K562 (cell line): ENCODE measurements around the gene ALCAM.

Experiments used
- EZH2 ChIP-seq: IDR thresholded peaks from 2 replicates; pipeline ENCODE4 v1.6.1; 2012; ENCODE audit warnings: low read depth, mild to moderate bottlenecking, inconsistent platforms, low read length, borderline replicate concordance
- HDAC6 ChIP-seq: IDR thresholded peaks from 2 replicates; pipeline ENCODE4 v1.6.1; 2012; ENCODE audit warnings: low read depth, mild to moderate bottlenecking, control low read depth, inconsistent platforms, low read length, moderate library complexity
- MXI1 ChIP-seq: IDR thresholded peaks from 2 replicates; pipeline ENCODE4 v1.6.1; 2011; ENCODE audit warnings: low read depth, mild to moderate bottlenecking, improper control_type of control experiment, low read length
- RNF2 ChIP-seq: sonication (generic); IDR thresholded peaks from 2 replicates; pipeline ENCODE4 v1.6.1; 2016
- ZSCAN29 ChIP-seq: fragments of 450-650 bp; IDR thresholded peaks from 2 replicates; pipeline ENCODE4 v1.6.1; 2017
- TF ChIP-seq, protein P1 (sequence below): sonication (generic); formaldehyde crosslinking; IDR thresholded peaks from 2 replicates; pipeline ENCODE4 v1.8.1; 2022; ENCODE audit warnings: missing genetic modification reagents
- TF ChIP-seq, protein P2 (sequence below): sonication (generic); formaldehyde crosslinking; IDR thresholded peaks from 2 replicates; pipeline ENCODE4 v1.5.0; 2020; ENCODE audit warnings: missing genetic modification reagents
- TF ChIP-seq, protein P3 (sequence below), 3 experiments: IDR thresholded peaks in 2 of 3; conservative IDR thresholded peaks in 1 of 3; 2 replicates each; pipeline ENCODE4 v1.5.1; 2011 to 2012; ENCODE audit warnings: low read length in 3 of 3, mild to moderate bottlenecking in 3 of 3, control low read depth in 2 of 3, improper control_type of control experiment in 1 of 3, inconsistent platforms in 1 of 3, low read depth in 1 of 3, mixed read lengths in 1 of 3, moderate library complexity in 1 of 3; ENCODE audit not compliant: insufficient read depth in 2 of 3
- TF ChIP-seq, protein P4 (sequence below): sonication (generic); formaldehyde crosslinking; IDR thresholded peaks from 2 replicates; pipeline ENCODE4 v1.8.0; 2023; ENCODE audit warnings: mild to moderate bottlenecking, missing genetic modification reagents
- TF ChIP-seq, protein P5 (sequence below): fragments of 450-650 bp; IDR thresholded peaks from 2 replicates; pipeline ENCODE4 v1.7.1; 2018; ENCODE audit warnings: mild to moderate bottlenecking, low read depth; ENCODE audit not compliant: partially characterized antibody
- TF ChIP-seq, protein P6 (sequence below), 3 experiments: fragments of 200-800 bp in 1 of 3; fragments of 250-450 bp in 1 of 3; fragments of 450-650 bp in 1 of 3; sonication (Bioruptor Pico) in 1 of 3; sonication (Bioruptor generic) in 1 of 3; formaldehyde crosslinking in 1 of 3; IDR thresholded peaks; 2 replicates each; pipeline versions ENCODE4 v1.6.1 to v1.8.0; 2016 to 2022; ENCODE audit warnings: mild to moderate bottlenecking in 2 of 3, missing genetic modification characterization in 2 of 3, missing compliant biosample characterization in 1 of 3, moderate library complexity in 1 of 3

DNA sequence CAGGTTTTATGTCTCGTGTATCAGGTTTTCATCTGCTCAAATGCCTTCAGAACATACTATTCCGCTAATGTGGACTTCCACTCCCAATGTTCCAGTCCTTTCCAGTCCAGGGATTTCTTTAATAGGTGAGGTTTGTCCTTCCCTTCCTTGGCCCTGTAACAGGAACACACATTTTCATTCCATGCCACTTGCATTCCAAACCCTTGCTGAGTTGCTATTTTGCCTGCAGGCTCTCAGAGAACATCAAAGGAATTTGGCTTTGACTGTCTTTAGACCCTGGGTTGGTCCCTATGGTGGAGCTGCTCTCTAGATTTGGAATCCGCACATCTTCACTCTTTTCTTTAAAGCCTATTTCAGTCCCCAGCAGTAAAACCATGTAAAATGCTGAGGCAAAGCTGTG, 12.3 kb upstream of the ALCAM start:
- TF ChIP-seq MXI1 (no peak), HDAC6 (no peak), RNF2 (no peak), EZH2 (no peak), ZSCAN29 (no peak)
- TF ChIP-seq, protein P1, sequence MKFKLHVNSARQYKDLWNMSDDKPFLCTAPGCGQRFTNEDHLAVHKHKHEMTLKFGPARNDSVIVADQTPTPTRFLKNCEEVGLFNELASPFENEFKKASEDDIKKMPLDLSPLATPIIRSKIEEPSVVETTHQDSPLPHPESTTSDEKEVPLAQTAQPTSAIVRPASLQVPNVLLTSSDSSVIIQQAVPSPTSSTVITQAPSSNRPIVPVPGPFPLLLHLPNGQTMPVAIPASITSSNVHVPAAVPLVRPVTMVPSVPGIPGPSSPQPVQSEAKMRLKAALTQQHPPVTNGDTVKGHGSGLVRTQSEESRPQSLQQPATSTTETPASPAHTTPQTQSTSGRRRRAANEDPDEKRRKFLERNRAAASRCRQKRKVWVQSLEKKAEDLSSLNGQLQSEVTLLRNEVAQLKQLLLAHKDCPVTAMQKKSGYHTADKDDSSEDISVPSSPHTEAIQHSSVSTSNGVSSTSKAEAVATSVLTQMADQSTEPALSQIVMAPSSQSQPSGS = no peak
- TF ChIP-seq, protein P2, sequence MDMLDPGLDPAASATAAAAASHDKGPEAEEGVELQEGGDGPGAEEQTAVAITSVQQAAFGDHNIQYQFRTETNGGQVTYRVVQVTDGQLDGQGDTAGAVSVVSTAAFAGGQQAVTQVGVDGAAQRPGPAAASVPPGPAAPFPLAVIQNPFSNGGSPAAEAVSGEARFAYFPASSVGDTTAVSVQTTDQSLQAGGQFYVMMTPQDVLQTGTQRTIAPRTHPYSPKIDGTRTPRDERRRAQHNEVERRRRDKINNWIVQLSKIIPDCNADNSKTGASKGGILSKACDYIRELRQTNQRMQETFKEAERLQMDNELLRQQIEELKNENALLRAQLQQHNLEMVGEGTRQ (CRISPR knock-in tag) = no peak
- TF ChIP-seq, protein P3, sequence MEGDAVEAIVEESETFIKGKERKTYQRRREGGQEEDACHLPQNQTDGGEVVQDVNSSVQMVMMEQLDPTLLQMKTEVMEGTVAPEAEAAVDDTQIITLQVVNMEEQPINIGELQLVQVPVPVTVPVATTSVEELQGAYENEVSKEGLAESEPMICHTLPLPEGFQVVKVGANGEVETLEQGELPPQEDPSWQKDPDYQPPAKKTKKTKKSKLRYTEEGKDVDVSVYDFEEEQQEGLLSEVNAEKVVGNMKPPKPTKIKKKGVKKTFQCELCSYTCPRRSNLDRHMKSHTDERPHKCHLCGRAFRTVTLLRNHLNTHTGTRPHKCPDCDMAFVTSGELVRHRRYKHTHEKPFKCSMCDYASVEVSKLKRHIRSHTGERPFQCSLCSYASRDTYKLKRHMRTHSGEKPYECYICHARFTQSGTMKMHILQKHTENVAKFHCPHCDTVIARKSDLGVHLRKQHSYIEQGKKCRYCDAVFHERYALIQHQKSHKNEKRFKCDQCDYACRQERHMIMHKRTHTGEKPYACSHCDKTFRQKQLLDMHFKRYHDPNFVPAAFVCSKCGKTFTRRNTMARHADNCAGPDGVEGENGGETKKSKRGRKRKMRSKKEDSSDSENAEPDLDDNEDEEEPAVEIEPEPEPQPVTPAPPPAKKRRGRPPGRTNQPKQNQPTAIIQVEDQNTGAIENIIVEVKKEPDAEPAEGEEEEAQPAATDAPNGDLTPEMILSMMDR (IDR thresholded peaks at IDR 0.05 in 2 of 3, conservative IDR thresholded peaks at IDR 0.05 in 1 of 3; ENCODE audit: insufficient read depth in 2 of 3, low read depth in 1 of 3, low read length in 3 of 3) = no peak
- TF ChIP-seq, protein P4, sequence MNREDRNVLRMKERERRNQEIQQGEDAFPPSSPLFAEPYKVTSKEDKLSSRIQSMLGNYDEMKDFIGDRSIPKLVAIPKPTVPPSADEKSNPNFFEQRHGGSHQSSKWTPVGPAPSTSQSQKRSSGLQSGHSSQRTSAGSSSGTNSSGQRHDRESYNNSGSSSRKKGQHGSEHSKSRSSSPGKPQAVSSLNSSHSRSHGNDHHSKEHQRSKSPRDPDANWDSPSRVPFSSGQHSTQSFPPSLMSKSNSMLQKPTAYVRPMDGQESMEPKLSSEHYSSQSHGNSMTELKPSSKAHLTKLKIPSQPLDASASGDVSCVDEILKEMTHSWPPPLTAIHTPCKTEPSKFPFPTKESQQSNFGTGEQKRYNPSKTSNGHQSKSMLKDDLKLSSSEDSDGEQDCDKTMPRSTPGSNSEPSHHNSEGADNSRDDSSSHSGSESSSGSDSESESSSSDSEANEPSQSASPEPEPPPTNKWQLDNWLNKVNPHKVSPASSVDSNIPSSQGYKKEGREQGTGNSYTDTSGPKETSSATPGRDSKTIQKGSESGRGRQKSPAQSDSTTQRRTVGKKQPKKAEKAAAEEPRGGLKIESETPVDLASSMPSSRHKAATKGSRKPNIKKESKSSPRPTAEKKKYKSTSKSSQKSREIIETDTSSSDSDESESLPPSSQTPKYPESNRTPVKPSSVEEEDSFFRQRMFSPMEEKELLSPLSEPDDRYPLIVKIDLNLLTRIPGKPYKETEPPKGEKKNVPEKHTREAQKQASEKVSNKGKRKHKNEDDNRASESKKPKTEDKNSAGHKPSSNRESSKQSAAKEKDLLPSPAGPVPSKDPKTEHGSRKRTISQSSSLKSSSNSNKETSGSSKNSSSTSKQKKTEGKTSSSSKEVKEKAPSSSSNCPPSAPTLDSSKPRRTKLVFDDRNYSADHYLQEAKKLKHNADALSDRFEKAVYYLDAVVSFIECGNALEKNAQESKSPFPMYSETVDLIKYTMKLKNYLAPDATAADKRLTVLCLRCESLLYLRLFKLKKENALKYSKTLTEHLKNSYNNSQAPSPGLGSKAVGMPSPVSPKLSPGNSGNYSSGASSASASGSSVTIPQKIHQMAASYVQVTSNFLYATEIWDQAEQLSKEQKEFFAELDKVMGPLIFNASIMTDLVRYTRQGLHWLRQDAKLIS (CRISPR knock-in tag) = no peak
- TF ChIP-seq, protein P5, sequence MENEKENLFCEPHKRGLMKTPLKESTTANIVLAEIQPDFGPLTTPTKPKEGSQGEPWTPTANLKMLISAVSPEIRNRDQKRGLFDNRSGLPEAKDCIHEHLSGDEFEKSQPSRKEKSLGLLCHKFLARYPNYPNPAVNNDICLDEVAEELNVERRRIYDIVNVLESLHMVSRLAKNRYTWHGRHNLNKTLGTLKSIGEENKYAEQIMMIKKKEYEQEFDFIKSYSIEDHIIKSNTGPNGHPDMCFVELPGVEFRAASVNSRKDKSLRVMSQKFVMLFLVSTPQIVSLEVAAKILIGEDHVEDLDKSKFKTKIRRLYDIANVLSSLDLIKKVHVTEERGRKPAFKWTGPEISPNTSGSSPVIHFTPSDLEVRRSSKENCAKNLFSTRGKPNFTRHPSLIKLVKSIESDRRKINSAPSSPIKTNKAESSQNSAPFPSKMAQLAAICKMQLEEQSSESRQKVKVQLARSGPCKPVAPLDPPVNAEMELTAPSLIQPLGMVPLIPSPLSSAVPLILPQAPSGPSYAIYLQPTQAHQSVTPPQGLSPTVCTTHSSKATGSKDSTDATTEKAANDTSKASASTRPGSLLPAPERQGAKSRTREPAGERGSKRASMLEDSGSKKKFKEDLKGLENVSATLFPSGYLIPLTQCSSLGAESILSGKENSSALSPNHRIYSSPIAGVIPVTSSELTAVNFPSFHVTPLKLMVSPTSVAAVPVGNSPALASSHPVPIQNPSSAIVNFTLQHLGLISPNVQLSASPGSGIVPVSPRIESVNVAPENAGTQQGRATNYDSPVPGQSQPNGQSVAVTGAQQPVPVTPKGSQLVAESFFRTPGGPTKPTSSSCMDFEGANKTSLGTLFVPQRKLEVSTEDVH = no peak
- TF ChIP-seq, protein P6, sequence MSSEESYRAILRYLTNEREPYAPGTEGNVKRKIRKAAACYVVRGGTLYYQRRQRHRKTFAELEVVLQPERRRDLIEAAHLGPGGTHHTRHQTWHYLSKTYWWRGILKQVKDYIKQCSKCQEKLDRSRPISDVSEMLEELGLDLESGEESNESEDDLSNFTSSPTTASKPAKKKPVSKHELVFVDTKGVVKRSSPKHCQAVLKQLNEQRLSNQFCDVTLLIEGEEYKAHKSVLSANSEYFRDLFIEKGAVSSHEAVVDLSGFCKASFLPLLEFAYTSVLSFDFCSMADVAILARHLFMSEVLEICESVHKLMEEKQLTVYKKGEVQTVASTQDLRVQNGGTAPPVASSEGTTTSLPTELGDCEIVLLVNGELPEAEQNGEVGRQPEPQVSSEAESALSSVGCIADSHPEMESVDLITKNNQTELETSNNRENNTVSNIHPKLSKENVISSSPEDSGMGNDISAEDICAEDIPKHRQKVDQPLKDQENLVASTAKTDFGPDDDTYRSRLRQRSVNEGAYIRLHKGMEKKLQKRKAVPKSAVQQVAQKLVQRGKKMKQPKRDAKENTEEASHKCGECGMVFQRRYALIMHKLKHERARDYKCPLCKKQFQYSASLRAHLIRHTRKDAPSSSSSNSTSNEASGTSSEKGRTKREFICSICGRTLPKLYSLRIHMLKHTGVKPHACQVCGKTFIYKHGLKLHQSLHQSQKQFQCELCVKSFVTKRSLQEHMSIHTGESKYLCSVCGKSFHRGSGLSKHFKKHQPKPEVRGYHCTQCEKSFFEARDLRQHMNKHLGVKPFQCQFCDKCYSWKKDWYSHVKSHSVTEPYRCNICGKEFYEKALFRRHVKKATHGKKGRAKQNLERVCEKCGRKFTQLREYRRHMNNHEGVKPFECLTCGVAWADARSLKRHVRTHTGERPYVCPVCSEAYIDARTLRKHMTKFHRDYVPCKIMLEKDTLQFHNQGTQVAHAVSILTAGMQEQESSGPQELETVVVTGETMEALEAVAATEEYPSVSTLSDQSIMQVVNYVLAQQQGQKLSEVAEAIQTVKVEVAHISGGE (CRISPR knock-in tag; IDR thresholded peaks at IDR 0.05) = no peak
